Parathyroid adenoma (tissue), 2 donors: Measurements from ENCODE around the gene TGFBR1.

Experiments used
- H2AFZ ChIP-seq: fragments of 300-600 bp; sonication (generic); one replicate; pipeline ENCODE4 v1.7.0; 2017; ENCODE audit warnings: antibody characterized with exemption, mild to moderate bottlenecking
- H3K27ac ChIP-seq: fragments of 300-600 bp; sonication (generic); one replicate; pipeline ENCODE4 v1.7.0; 2017
- H3K27me3 ChIP-seq: fragments of 300-600 bp; sonication (generic); one replicate; pipeline ENCODE4 v1.7.0; 2017; ENCODE audit warnings: low read length; ENCODE audit not compliant: control insufficient read depth, insufficient read depth
- H3K36me3 ChIP-seq: fragments of 300-600 bp; sonication (generic); one replicate; pipeline ENCODE4 v1.7.0; 2017; ENCODE audit warnings: low read length; ENCODE audit not compliant: control insufficient read depth, insufficient read depth
- H3K4me1 ChIP-seq: fragments of 300-600 bp; sonication (generic); one replicate; pipeline ENCODE4 v1.7.0; 2017; ENCODE audit warnings: control low read depth
- H3K4me2 ChIP-seq: fragments of 300-600 bp; sonication (generic); one replicate; pipeline ENCODE4 v1.7.0; 2017; ENCODE audit warnings: low read length
- H3K4me3 ChIP-seq: fragments of 300-600 bp; sonication (generic); one replicate; pipeline ENCODE4 v1.7.0; 2017; ENCODE audit warnings: low read depth, low read length
- H3K79me2 ChIP-seq: fragments of 300-600 bp; sonication (generic); one replicate; pipeline ENCODE4 v1.7.0; 2017; ENCODE audit warnings: control low read depth
- H3K9ac ChIP-seq: fragments of 300-600 bp; sonication (generic); one replicate; pipeline ENCODE4 v1.7.0; 2017; ENCODE audit warnings: mild to moderate bottlenecking
- H3K9me3 ChIP-seq: fragments of 300-600 bp; sonication (generic); one replicate; pipeline ENCODE4 v1.7.0; 2017; ENCODE audit warnings: low read length; ENCODE audit not compliant: control insufficient read depth
- CTCF ChIP-seq: fragments of 300-600 bp; sonication (generic); IDR thresholded peaks from one replicate; pipeline ENCODE4 v1.7.0; 2017; ENCODE audit warnings: antibody characterized with exemption, mild to moderate bottlenecking
- donor health status: primary hyperparathyroidism.

The TGFBR1 gene

GRCh38 chr9:99108131-99108530 lies 3.2 kb downstream of the TGFBR1 start:
- no peaks in the 10 kb centered on the region for H3K27me3 ChIP-seq
- no peak overlapping the region for H3K9ac ChIP-seq
- no peaks in the 10 kb centered on the region for H3K9me3 ChIP-seq
- no peak overlapping the region for H3K4me3 ChIP-seq
- no peak overlapping the region for H3K4me2 ChIP-seq
- no peak overlapping the region for H3K27ac ChIP-seq
- H2AFZ ChIP-seq, result no peak overlapping the region
- TF ChIP-seq CTCF, result no peak
- peaks cover 3% of the 10 kb centered on the region for H3K79me2 ChIP-seq
- no peaks in the 10 kb centered on the region for H3K36me3 ChIP-seq
- H3K4me1 ChIP-seq, result no peaks in the 10 kb centered on the region

- Histone ChIP-seq H2AFZ (no peak overlapping the region), H3K27ac (no peak overlapping the region), H3K36me3 (no peaks in the 10 kb centered on the region), H3K4me3 (no peak overlapping the region), H3K79me2 (peaks cover 3% of the 10 kb centered on the region), H3K4me2 (no peak overlapping the region), H3K4me1 (peaks cover 3% of the 10 kb centered on the region), H3K9me3 (no peaks in the 10 kb centered on the region), H3K9ac (no peak overlapping the region), H3K27me3 (no peaks in the 10 kb centered on the region)
- TF ChIP-seq CTCF, result no peak
Observed at GRCh38 chr9:99109522-99109921, 4.6 kb downstream of the TGFBR1 start.

GRCh38 chr9:99112750-99113413 lies 8.0 kb downstream of the TGFBR1 start:
- TF ChIP-seq CTCF, result no peak
- no peak overlapping the region for H3K4me2 ChIP-seq
- H3K27me3 ChIP-seq, result no peaks in the 10 kb centered on the region
- H3K9me3 ChIP-seq, result no peaks in the 10 kb centered on the region
- H3K27ac ChIP-seq, result no peak overlapping the region
- H3K4me1 ChIP-seq, result peaks cover 3% of the 10 kb centered on the region
- peaks cover 3% of the 10 kb centered on the region for H3K79me2 ChIP-seq
- no peak overlapping the region for H3K4me3 ChIP-seq
- no peak overlapping the region for H2AFZ ChIP-seq
- no peaks in the 10 kb centered on the region for H3K36me3 ChIP-seq
- H3K9ac ChIP-seq, result no peak overlapping the region

- no peak overlapping the region for H2AFZ ChIP-seq
- no peak overlapping the region for H3K4me3 ChIP-seq
- no peak for TF ChIP-seq CTCF
- H3K9ac ChIP-seq, result no peak overlapping the region
- H3K79me2 ChIP-seq, result peaks cover 3% of the 10 kb centered on the region
- H3K27me3 ChIP-seq, result no peaks in the 10 kb centered on the region
- no peak overlapping the region for H3K27ac ChIP-seq
- H3K4me1 ChIP-seq, result peaks cover 3% of the 10 kb centered on the region
- no peak overlapping the region for H3K4me2 ChIP-seq
- no peaks in the 10 kb centered on the region for H3K9me3 ChIP-seq
- H3K36me3 ChIP-seq, result no peaks in the 10 kb centered on the region
Observed at GRCh38 chr9:99113414-99114048, 8.6 kb downstream of the TGFBR1 start.

- peaks cover 8% of the 10 kb centered on the region for H3K79me2 ChIP-seq
- H3K9me3 ChIP-seq, result no peaks in the 10 kb centered on the region
- no peak for TF ChIP-seq CTCF
- H3K4me1 ChIP-seq, result peaks cover 3% of the 10 kb centered on the region
- no peaks in the 10 kb centered on the region for H3K36me3 ChIP-seq
- H3K27ac ChIP-seq, result no peak overlapping the region
- H3K4me2 ChIP-seq, result no peak overlapping the region
- no peak overlapping the region for H3K9ac ChIP-seq
- H3K27me3 ChIP-seq, result no peaks in the 10 kb centered on the region
- H2AFZ ChIP-seq, result no peak overlapping the region
- H3K4me3 ChIP-seq, result no peak overlapping the region
Observed at GRCh38 chr9:99114049-99114440, 9.1 kb downstream of the TGFBR1 start.
